IPS-18a (cell line): ENCODE measurements around the gene MYH14.

ENCODE experiments used
- H3K27ac ChIP-seq: one replicate; pipeline ENCODE4 v1.5.1; 2013; ENCODE audit warnings: low read length
- H3K27me3 ChIP-seq: one replicate; pipeline ENCODE4 v1.6.1; 2013; ENCODE audit warnings: mild to moderate bottlenecking, low read length; ENCODE audit not compliant: control insufficient read depth, insufficient read depth
- H3K36me3 ChIP-seq: one replicate; pipeline ENCODE4 v1.6.1; 2013; ENCODE audit warnings: low read depth, low read length; ENCODE audit not compliant: control insufficient read depth
- H3K4me1 ChIP-seq: one replicate; pipeline ENCODE4 v1.6.1; 2013; ENCODE audit warnings: low read depth, low read length; ENCODE audit not compliant: control insufficient read depth
- H3K4me3 ChIP-seq: one replicate; pipeline ENCODE4 v1.5.1; 2013; ENCODE audit warnings: low read length
- H3K9ac ChIP-seq: one replicate; pipeline ENCODE4 v1.6.1; 2013; ENCODE audit warnings: mild to moderate bottlenecking, low read length, moderate library complexity
- H3K9me3 ChIP-seq: one replicate; pipeline ENCODE4 v1.6.1; 2013; ENCODE audit warnings: low read depth, low read length; ENCODE audit not compliant: control insufficient read depth

MYH14 gene

GRCh38 chr19:50314724-50315708, 111.6 kb downstream of the MYH14 start:
- no peaks in the 10 kb centered on the region for H3K9me3 ChIP-seq
- H3K9ac ChIP-seq, result peak overlapping the region; percentile 66
- peak overlapping the region; percentile 61 for H3K4me3 ChIP-seq

GRCh38 chr19:50315773-50316448, 112.5 kb downstream of the MYH14 start:
- H3K4me1 ChIP-seq, result peaks cover 9% of the 10 kb centered on the region
- peak overlapping the region; percentile 49 for H3K4me3 ChIP-seq
- H3K36me3 ChIP-seq, result no peaks in the 10 kb centered on the region
- H3K9ac ChIP-seq, result peak overlapping the region; percentile 47
- H3K27ac ChIP-seq, result peak overlapping the region; percentile 49
- H3K9me3 ChIP-seq, result no peaks in the 10 kb centered on the region
- H3K27me3 ChIP-seq, result peaks cover 4% of the 10 kb centered on the region

More at GRCh38 chr19:50314724-50315708, 111.6 kb downstream of the MYH14 start:
- H3K27me3 ChIP-seq, result peaks cover 6% of the 10 kb centered on the region
- peaks cover 9% of the 10 kb centered on the region for H3K4me1 ChIP-seq
- H3K36me3 ChIP-seq, result no peaks in the 10 kb centered on the region
- peak overlapping the region; percentile 4 for H3K27ac ChIP-seq

GRCh38 chr19:50317115-50317514, 113.7 kb downstream of the MYH14 start:
- Histone ChIP-seq H3K9ac (no peak overlapping the region), H3K27ac (no peak overlapping the region), H3K4me3 (no peak overlapping the region), H3K27me3 (peaks cover 4% of the 10 kb centered on the region), H3K4me1 (peaks cover 9% of the 10 kb centered on the region), H3K36me3 (no peaks in the 10 kb centered on the region), H3K9me3 (no peaks in the 10 kb centered on the region)

- Histone ChIP-seq H3K4me1 (peaks cover 4% of the 10 kb centered on the region), H3K36me3 (peaks cover 2% of the 10 kb centered on the region), H3K9ac (no peak overlapping the region), H3K27ac (no peak overlapping the region), H3K9me3 (no peaks in the 10 kb centered on the region), H3K27me3 (peaks cover under 1% of the 10 kb centered on the region), H3K4me3 (no peak overlapping the region)
Measured at GRCh38 chr19:50318438-50318837, 115.0 kb downstream of the MYH14 start.

GRCh38 chr19:50319156-50319555, 115.7 kb downstream of the MYH14 start:
- Histone ChIP-seq H3K9ac (no peak overlapping the region), H3K4me3 (no peak overlapping the region), H3K27ac (no peak overlapping the region), H3K9me3 (no peaks in the 10 kb centered on the region), H3K27me3 (no peaks in the 10 kb centered on the region), H3K4me1 (no peaks in the 10 kb centered on the region), H3K36me3 (peaks cover 6% of the 10 kb centered on the region)

- Histone ChIP-seq H3K27ac (no peak overlapping the region), H3K27me3 (no peaks in the 10 kb centered on the region), H3K9ac (no peak overlapping the region), H3K4me1 (peaks cover 2% of the 10 kb centered on the region), H3K36me3 (peaks cover 6% of the 10 kb centered on the region), H3K4me3 (no peak overlapping the region), H3K9me3 (no peaks in the 10 kb centered on the region)
Measured at GRCh38 chr19:50320051-50320450, 116.6 kb downstream of the MYH14 start.

GRCh38 chr19:50320596-50320995, 117.2 kb downstream of the MYH14 start:
- H3K36me3 ChIP-seq, result peaks cover 6% of the 10 kb centered on the region
- H3K27ac ChIP-seq, result no peak overlapping the region
- H3K4me1 ChIP-seq, result peaks cover 4% of the 10 kb centered on the region
- no peak overlapping the region for H3K9ac ChIP-seq
- no peaks in the 10 kb centered on the region for H3K27me3 ChIP-seq
- no peaks in the 10 kb centered on the region for H3K9me3 ChIP-seq
- no peak overlapping the region for H3K4me3 ChIP-seq

GRCh38 chr19:50321831-50322230, 118.4 kb downstream of the MYH14 start:
- Histone ChIP-seq H3K9me3 (no peaks in the 10 kb centered on the region), H3K27ac (no peak overlapping the region), H3K27me3 (peaks cover 8% of the 10 kb centered on the region), H3K9ac (no peak overlapping the region), H3K4me3 (no peak overlapping the region), H3K4me1 (peaks cover 4% of the 10 kb centered on the region), H3K36me3 (peaks cover 6% of the 10 kb centered on the region)

- Histone ChIP-seq H3K9me3 (no peaks in the 10 kb centered on the region), H3K9ac (no peak overlapping the region), H3K27ac (no peak overlapping the region), H3K36me3 (peaks cover 6% of the 10 kb centered on the region), H3K4me3 (no peak overlapping the region), H3K27me3 (peaks cover 12% of the 10 kb centered on the region), H3K4me1 (peaks cover 7% of the 10 kb centered on the region)
Measured at GRCh38 chr19:50322234-50322633, 118.8 kb downstream of the MYH14 start.

- no peak overlapping the region for H3K9ac ChIP-seq
- H3K27me3 ChIP-seq, result peaks cover 20% of the 10 kb centered on the region
- no peak overlapping the region for H3K27ac ChIP-seq
- H3K36me3 ChIP-seq, result peaks cover 6% of the 10 kb centered on the region
- H3K4me1 ChIP-seq, result peaks cover 8% of the 10 kb centered on the region
- H3K4me3 ChIP-seq, result no peak overlapping the region
- no peaks in the 10 kb centered on the region for H3K9me3 ChIP-seq
Measured at GRCh38 chr19:50322931-50323781, 119.7 kb downstream of the MYH14 start.

- Histone ChIP-seq H3K36me3 (peaks cover 6% of the 10 kb centered on the region), H3K4me1 (peaks cover 8% of the 10 kb centered on the region), H3K9ac (no peak overlapping the region), H3K27ac (no peak overlapping the region), H3K27me3 (peaks cover 24% of the 10 kb centered on the region), H3K9me3 (no peaks in the 10 kb centered on the region), H3K4me3 (no peak overlapping the region)
Measured at GRCh38 chr19:50323782-50324133, 120.3 kb downstream of the MYH14 start.
